Endothelial cell of umbilical vein (primary cell): ENCODE results near the gene SMIM8. TPM values are rescaled to one million over a fixed set of nuclear protein-coding genes. Genes with fewer than 3 reads are reported as not detected.

ENCODE experiments used
- BruUV-seq: library from RNA; stranded (reverse); fragments of 400-500 nt; replicated peaks from 2 replicates; lab custom pipeline; 2021; lab: Mats Ljungman, UMichigan
- CTCF ChIA-PET: fragments of 300-600, 350-600 bp; sonication (Branson Sonifier 250); formaldehyde crosslinking; loops from one replicate; lab custom pipeline; 2021; ENCODE audit warnings: antibody characterized with exemption, inconsistent platforms; lab: Charles Lee
- POLR2A ChIA-PET: fragments of 300-600, 350-600 bp; sonication (Branson Sonifier 250); formaldehyde crosslinking; loops from one replicate; lab custom pipeline; 2021; ENCODE audit warnings: antibody characterized with exemption, inconsistent platforms; lab: Charles Lee
- DNase-seq: peaks from one replicate; pipeline ENCODE4 v3.0.0-alpha.2; 2011; ENCODE audit warnings: low read depth, low spot score
- FAIRE-seq: peaks from 2 replicates; lab custom pipeline; 2011; peaks lifted over from hg19 to GRCh38; lab: Jason Lieb, UNC
- H2AFZ ChIP-seq: 2 replicates; pipeline ENCODE4 v1.6.0; 2012; ENCODE audit warnings: low read depth, low read length, control low read depth, inconsistent platforms
- H3K27ac ChIP-seq: 2 replicates; pipeline ENCODE4 v1.5.1; 2011; ENCODE audit warnings: low read depth, mild to moderate bottlenecking, control low read depth, low read length, moderate library complexity; ENCODE audit not compliant: insufficient read depth
- H3K27me3 ChIP-seq, 2 experiments: 2 replicates each; pipeline versions ENCODE4 v1.6.0 to v1.6.1; 2011; ENCODE audit warnings: low read length in 2 of 2, mixed read lengths in 1 of 2; ENCODE audit not compliant: control insufficient read depth in 2 of 2, insufficient read depth in 2 of 2
- H3K36me3 ChIP-seq, 2 experiments: 2 replicates in 1 of 2; 3 replicates in 1 of 2; pipeline ENCODE4 v1.5.1; 2011; ENCODE audit warnings: low read length in 2 of 2, mild to moderate bottlenecking in 1 of 2, moderate library complexity in 1 of 2; ENCODE audit not compliant: control insufficient read depth in 2 of 2, insufficient read depth in 2 of 2; ENCODE audit errors: extremely low read depth in 1 of 2
- H3K4me1 ChIP-seq: 3 replicates; pipeline ENCODE4 v1.5.1; 2011; ENCODE audit warnings: mild to moderate bottlenecking, low read length; ENCODE audit not compliant: control insufficient read depth, insufficient read depth; ENCODE audit errors: extremely low read depth
- H3K4me2 ChIP-seq: 2 replicates; pipeline ENCODE4 v1.6.1; 2011; ENCODE audit warnings: low read length, control low read depth, mixed read lengths; ENCODE audit not compliant: insufficient read depth
- H3K4me3 ChIP-seq, 3 experiments: fragments of 200-600 bp in 1 of 3; sonication (generic), shearing (Covaris generic) in 1 of 3; replicated peaks in 1 of 3; 2 replicates each; pipeline ENCODE4 v1.5.1; 2011 to 2016; ENCODE audit warnings: control low read depth in 3 of 3, low read length in 3 of 3, mild to moderate bottlenecking in 2 of 3, inconsistent platforms in 1 of 3, low read depth in 1 of 3, moderate library complexity in 1 of 3; ENCODE audit not compliant: insufficient read depth in 1 of 3
- H3K79me2 ChIP-seq: 2 replicates; pipeline ENCODE4 v1.6.0; 2012; ENCODE audit warnings: low read length, inconsistent platforms; ENCODE audit not compliant: control insufficient read depth, insufficient read depth
- H3K9ac ChIP-seq: replicated peaks from 2 replicates; pipeline ENCODE3; 2011; ENCODE audit warnings: low read length, control low read depth; ENCODE audit not compliant: insufficient read depth; ENCODE audit errors: extremely low read depth
- H3K9me1 ChIP-seq: replicated peaks from 3 replicates; pipeline ENCODE4 v1.6.0; 2011; ENCODE audit warnings: mild to moderate bottlenecking, low read length; ENCODE audit not compliant: control insufficient read depth, insufficient read depth; ENCODE audit errors: extremely low read depth
- H3K9me3 ChIP-seq: replicated peaks from 2 replicates; pipeline ENCODE4 v1.5.1; 2012; ENCODE audit warnings: low read length, inconsistent platforms; ENCODE audit not compliant: control insufficient read depth, insufficient read depth
- H4K20me1 ChIP-seq: replicated peaks from 2 replicates; pipeline ENCODE3; 2011; ENCODE audit warnings: mild to moderate bottlenecking, low read length; ENCODE audit not compliant: control insufficient read depth, insufficient read depth; ENCODE audit errors: extremely low read depth
- EZH2 ChIP-seq: IDR thresholded peaks from 2 replicates; pipeline ENCODE4 v1.6.1; 2012; ENCODE audit warnings: borderline replicate concordance, low read depth, mild to moderate bottlenecking, moderate library complexity, low read length, inconsistent platforms; ENCODE audit not compliant: severe bottlenecking
- FOS ChIP-seq: IDR thresholded peaks from 2 replicates; pipeline ENCODE4 v1.6.1; 2011; ENCODE audit warnings: mild to moderate bottlenecking, low read length, moderate library complexity, borderline replicate concordance; ENCODE audit not compliant: insufficient read depth
- GATA2 ChIP-seq: IDR thresholded peaks from 2 replicates; pipeline ENCODE4 v1.7.0; 2011; ENCODE audit warnings: low read depth, mild to moderate bottlenecking, moderate library complexity, mixed read lengths, low read length; ENCODE audit not compliant: insufficient read length, insufficient read depth
- JUN ChIP-seq: IDR thresholded peaks from 2 replicates; pipeline ENCODE4 v1.6.1; 2011; ENCODE audit warnings: borderline replicate concordance, low read depth; ENCODE audit not compliant: insufficient read length, insufficient read depth
- MYC ChIP-seq: IDR thresholded peaks from one replicate; pipeline ENCODE4 v1.6.1; 2011; ENCODE audit warnings: mild to moderate bottlenecking, low read depth, low read length
- POLR2A ChIP-seq: IDR thresholded peaks from 2 replicates; pipeline ENCODE4 v1.6.1; 2012; ENCODE audit warnings: low read depth, mild to moderate bottlenecking, control low read depth, low read length
- POLR2AphosphoS5 ChIP-seq: IDR thresholded peaks from 2 replicates; pipeline ENCODE4 v1.6.1; 2012; ENCODE audit warnings: low read depth, mild to moderate bottlenecking, control low read depth, low read length, moderate library complexity; ENCODE audit not compliant: insufficient read depth
- dilution Hi-C: fragments of 300-500 bp; cut with MboI; formaldehyde crosslinking; loops from one replicate; pipeline ENCODE4 v1.15.0; 2019; ENCODE audit warnings: low sequenced_read_pairs; ENCODE audit not compliant: extremely low pct_ligation_motif_present
- intact Hi-C: fragments of 100-400 bp; cut with micrococcal nuclease; formaldehyde crosslinking; loops from one replicate; pipeline ENCODE4 v1.10.0; 2022
- polyA plus RNA-seq, 4 experiments: library from polyadenylated mRNA; depleted of rRNA in 3 of 4; stranded (reverse) in 3 of 4; unstranded in 1 of 4; fragments of >200 nt; gene quantifications; 2 replicates each; pipeline versions ENCODE4 v1.2.1 to v1.2.3, GENCODE V29; 2011 to 2012; ENCODE audit warnings: missing spikeins in 1 of 4
- total RNA-seq: library from RNA; stranded (reverse); gene quantifications from 2 replicates; pipeline ENCODE4 v1.2.3, GENCODE V29; 2021
- TF ChIP-seq, protein P1 (sequence below): IDR thresholded peaks from 2 replicates; pipeline ENCODE4 v1.6.1; 2011; ENCODE audit not compliant: insufficient read depth, insufficient read length
- TF ChIP-seq, protein P2 (sequence below), 2 donors: IDR thresholded peaks; 1 replicate in 1 of 2; 2 replicates in 1 of 2; pipeline ENCODE4 v1.5.1; 2011; ENCODE audit warnings: low read length in 2 of 2, mild to moderate bottlenecking in 2 of 2, moderate library complexity in 2 of 2, control low read depth in 1 of 2, inconsistent platforms in 1 of 2, low read depth in 1 of 2; ENCODE audit not compliant: insufficient read depth in 1 of 2; ENCODE audit errors: extremely low read depth in 1 of 2

The SMIM8 gene
- total and polyA plus RNA-seq, 2 donors (not counting 3 experiments of a cell fraction or from before 2014, with no cell fraction given), result 2.0 to 8.4 TPM

DNA sequence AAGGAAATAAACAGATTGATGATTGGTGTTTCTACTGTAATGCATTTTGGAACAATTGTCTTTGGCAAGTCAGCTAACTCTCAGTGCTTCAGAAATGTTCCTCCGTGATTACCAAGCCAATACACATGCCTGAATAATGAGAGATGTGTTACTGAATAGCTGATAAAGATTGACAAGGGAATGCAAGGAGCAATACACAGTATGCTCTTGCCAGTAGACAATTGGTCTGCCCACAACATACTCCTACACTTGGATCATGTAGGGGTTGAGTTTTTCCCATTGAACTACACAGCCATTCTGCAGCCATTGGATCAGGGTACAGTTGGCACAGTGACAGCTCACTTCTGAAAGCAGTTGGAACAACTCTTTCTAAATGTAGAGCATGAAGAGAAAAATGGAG lies 12.3 kb downstream of the SMIM8 start:
- Histone ChIP-seq H3K4me2 (no peak overlapping the region), H4K20me1 (no peaks in the 10 kb centered on the region), H3K9ac (no peak overlapping the region), H3K4me3 (no peak overlapping the region), H3K27ac (no peak overlapping the region), H3K9me3 (no peaks in the 10 kb centered on the region), H3K27me3 (no peaks in the 10 kb centered on the region), H3K79me2 (no peaks in the 10 kb centered on the region), H3K36me3 (no peaks in the 10 kb centered on the region), H3K9me1 (no peaks in the 10 kb centered on the region), H2AFZ (no peak overlapping the region), H3K4me1 (no peaks in the 10 kb centered on the region)
- ChIA-PET CTCF (no interaction called here), POLR2A (no interaction called here)
- dilution Hi-C loops (no loop called here), intact Hi-C loops (no loop called here)
- DNase-seq, result no peak
- no peak for TF ChIP-seq POLR2A
- TF ChIP-seq, protein P1, sequence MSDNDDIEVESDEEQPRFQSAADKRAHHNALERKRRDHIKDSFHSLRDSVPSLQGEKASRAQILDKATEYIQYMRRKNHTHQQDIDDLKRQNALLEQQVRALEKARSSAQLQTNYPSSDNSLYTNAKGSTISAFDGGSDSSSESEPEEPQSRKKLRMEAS, result no peak
- TF ChIP-seq POLR2AphosphoS5, result no peak
- TF ChIP-seq EZH2, result no peak
- no peak for TF ChIP-seq MYC
- no peak for TF ChIP-seq FOS
- TF ChIP-seq, protein P2, sequence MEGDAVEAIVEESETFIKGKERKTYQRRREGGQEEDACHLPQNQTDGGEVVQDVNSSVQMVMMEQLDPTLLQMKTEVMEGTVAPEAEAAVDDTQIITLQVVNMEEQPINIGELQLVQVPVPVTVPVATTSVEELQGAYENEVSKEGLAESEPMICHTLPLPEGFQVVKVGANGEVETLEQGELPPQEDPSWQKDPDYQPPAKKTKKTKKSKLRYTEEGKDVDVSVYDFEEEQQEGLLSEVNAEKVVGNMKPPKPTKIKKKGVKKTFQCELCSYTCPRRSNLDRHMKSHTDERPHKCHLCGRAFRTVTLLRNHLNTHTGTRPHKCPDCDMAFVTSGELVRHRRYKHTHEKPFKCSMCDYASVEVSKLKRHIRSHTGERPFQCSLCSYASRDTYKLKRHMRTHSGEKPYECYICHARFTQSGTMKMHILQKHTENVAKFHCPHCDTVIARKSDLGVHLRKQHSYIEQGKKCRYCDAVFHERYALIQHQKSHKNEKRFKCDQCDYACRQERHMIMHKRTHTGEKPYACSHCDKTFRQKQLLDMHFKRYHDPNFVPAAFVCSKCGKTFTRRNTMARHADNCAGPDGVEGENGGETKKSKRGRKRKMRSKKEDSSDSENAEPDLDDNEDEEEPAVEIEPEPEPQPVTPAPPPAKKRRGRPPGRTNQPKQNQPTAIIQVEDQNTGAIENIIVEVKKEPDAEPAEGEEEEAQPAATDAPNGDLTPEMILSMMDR (IDR thresholded peaks at IDR 0.05; ENCODE audit: extremely low read depth in 1 of 2, insufficient read depth in 1 of 2, low read depth in 1 of 2, low read length in 2 of 2), result no peak
- no peak for TF ChIP-seq JUN
- TF ChIP-seq GATA2, result no peak
- no TSS peak for BruUV-seq
- no peak for FAIRE-seq
